HUES64 (cell line): Measurements from ENCODE around the gene HS1BP3.

ENCODE experiments used
- H3K27ac ChIP-seq: 2 replicates; pipeline ENCODE4 v1.7.0; 2013; ENCODE audit warnings: low read depth, low read length, inconsistent platforms
- H3K27me3 ChIP-seq: 2 replicates; pipeline ENCODE4 v1.6.1; 2013; ENCODE audit warnings: mild to moderate bottlenecking, low read length; ENCODE audit not compliant: insufficient read depth
- H3K36me3 ChIP-seq: 2 replicates; pipeline ENCODE4 v1.6.1; 2013; ENCODE audit warnings: mild to moderate bottlenecking, low read length; ENCODE audit not compliant: insufficient read depth
- H3K4me1 ChIP-seq: 2 replicates; pipeline ENCODE4 v1.6.1; 2013; ENCODE audit warnings: mild to moderate bottlenecking, low read length, moderate library complexity; ENCODE audit not compliant: insufficient read depth
- H3K4me3 ChIP-seq: 2 replicates; pipeline ENCODE4 v1.5.1; 2013; ENCODE audit warnings: mild to moderate bottlenecking, low read length, moderate library complexity
- H3K9ac ChIP-seq: 2 replicates; pipeline ENCODE4 v1.6.1; 2013; ENCODE audit warnings: mild to moderate bottlenecking, low read depth, low read length
- H3K9me3 ChIP-seq: 2 replicates; pipeline ENCODE4 v1.6.1; 2013; ENCODE audit warnings: low read depth, low read length; ENCODE audit not compliant: insufficient read depth
- WGBS: fragments of 150-250, 120-280 bp; methylation state at CpG from one replicate; pipeline ENCODE4 v1.1.7; 2013; ENCODE audit warnings: missing lambda C conversion rate; 5-methylcytosine and 5-hydroxymethylcytosine counted together

The HS1BP3 gene

DNA sequence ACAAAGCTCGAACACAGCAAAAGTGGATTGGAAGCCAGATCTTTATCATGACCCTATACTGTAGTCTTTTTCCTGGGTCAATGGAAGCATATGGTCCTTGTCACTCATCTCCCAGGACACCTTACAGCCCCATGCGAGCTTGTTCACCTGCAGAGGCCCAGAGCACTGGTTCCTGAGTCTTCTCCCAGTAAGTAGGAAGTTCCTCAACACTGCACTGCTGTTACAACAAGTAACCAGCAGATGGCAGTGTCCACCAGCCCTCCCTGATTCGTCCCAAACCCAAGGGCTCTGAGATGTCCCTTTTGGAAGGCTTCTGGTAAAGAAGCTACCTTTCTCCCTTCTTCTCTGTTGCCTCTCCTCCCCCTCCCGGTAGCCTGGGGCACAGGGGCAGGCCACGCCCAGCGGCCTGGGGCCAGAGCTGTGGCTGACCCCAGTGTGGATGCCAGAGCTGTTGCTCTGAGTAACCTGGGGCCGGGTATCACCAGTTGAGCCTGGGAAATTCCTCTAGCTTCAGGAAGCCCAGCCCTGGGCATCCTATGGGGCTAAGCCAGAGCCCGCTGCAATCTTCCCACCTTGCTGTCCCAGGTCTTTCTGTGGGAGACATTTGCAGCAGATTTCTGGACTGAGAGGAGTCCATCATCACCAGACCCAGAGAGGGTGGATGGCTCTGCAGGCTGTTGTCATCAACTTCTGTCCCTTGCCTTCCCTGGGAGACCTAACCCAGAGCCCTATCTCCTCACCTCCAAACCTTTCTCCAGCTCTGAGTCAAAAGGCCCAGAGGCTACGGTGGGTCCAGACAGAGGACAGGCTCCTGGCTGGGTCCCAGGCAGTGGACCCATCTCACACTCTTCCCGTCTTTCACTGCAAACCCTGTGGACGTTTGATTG lies 10.8 kb upstream of the HS1BP3 start:
- Histone ChIP-seq H3K4me3 (no peak overlapping the region), H3K9me3 (no peaks in the 10 kb centered on the region), H3K4me1 (0 out of 2 replicates have a peak, but pooled peaks cover 4% of the 10 kb centered on the region), H3K27ac (no peak overlapping the region), H3K27me3 (peaks cover 77% of the 10 kb centered on the region), H3K36me3 (no peaks in the 10 kb centered on the region), H3K9ac (no peak overlapping the region)
- WGBS: 39% methylated on average over 11 of the region's 11 CpGs

DNA sequence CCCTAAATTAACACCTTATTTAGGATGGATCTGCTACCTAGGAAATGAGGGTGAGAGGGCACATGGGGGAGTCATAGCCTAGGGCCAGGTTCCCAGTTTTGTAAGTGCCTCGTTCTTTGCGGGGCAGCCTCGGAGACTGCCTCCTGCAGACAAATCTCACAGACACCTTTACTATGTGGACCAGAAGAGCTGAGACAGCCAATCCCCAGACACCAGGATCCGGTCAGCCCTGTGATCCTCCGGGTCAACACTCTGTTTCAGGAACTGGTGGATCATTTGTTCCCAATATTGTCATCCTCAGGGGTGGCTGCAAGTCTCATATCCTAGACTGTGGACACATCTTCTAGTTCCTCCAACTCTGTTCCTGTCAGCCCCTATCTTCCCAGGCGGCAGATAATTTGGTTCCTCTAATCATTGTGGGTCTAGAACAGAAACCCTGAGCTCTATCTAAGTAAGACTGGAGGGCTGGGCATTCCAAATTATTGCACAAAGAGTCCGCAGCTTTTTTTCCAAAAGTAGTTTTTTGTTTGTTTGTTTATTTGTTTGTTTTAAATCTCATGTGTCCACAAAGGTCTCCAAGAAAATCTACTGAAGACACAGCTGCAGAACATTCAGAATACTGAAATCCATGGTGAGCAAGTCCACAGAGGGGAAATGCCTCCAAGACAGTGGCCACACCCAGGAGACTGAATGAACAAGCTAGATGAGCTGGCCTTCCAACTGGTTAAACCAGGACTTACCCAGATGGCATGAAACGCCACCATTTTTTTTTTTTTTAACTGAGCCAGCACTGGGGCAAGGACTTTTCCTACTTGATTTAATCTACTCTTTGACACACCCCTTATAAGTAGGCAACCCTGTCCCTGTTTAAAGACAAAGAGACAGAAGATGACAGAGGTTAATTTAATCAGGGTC lies 9.9 kb upstream of the HS1BP3 start:
- Histone ChIP-seq H3K9me3 (no peaks in the 10 kb centered on the region), H3K9ac (no peak overlapping the region), H3K27ac (no peak overlapping the region), H3K4me1 (0 out of 2 replicates have a peak, but pooled peaks cover 4% of the 10 kb centered on the region), H3K27me3 (peaks cover 68% of the 10 kb centered on the region), H3K36me3 (no peaks in the 10 kb centered on the region), H3K4me3 (no peak overlapping the region)
- WGBS: 67% methylated on average over 8 of the region's 8 CpGs

DNA sequence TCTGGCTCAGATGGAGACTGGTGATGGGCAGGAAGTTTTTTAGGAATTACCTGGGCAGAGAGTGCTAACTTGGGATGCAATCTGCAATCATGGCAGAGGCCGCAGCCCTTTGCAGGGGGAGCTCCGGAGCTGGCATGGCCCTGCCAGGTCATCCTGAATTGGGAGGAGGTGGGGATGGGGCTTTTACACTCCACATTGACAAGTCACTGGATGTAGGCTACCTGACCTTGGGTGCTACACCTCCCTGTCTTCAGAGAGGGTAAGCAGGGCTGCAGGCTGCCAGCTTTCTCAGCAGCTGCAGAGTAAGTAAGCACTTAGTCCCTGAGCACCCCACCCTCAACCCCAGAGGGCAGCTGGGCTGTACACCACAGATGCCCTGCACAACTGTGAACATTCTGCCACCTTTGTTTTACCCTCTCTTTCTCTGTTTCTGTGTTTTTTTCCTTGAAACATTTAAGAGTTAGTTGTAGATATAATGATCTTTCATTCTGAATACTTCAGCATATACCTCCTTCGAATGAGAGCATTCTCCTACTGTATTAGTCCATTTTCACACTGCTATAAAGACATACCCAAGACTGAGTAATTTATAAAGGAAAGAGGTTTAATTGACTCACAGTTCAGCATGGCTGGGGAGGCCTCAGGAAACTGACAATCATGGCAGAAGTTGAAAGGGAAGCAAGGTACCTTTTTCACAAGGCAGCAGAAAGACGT lies 6.8 kb upstream of the HS1BP3 start:
- Histone ChIP-seq H3K9me3 (no peaks in the 10 kb centered on the region), H3K27me3 (peaks cover 37% of the 10 kb centered on the region), H3K4me3 (no peak overlapping the region), H3K4me1 (no peaks in the 10 kb centered on the region), H3K27ac (no peak overlapping the region), H3K36me3 (no peaks in the 10 kb centered on the region), H3K9ac (no peak overlapping the region)
- 64% methylated on average over 3 of the region's 4 CpGs for WGBS

DNA sequence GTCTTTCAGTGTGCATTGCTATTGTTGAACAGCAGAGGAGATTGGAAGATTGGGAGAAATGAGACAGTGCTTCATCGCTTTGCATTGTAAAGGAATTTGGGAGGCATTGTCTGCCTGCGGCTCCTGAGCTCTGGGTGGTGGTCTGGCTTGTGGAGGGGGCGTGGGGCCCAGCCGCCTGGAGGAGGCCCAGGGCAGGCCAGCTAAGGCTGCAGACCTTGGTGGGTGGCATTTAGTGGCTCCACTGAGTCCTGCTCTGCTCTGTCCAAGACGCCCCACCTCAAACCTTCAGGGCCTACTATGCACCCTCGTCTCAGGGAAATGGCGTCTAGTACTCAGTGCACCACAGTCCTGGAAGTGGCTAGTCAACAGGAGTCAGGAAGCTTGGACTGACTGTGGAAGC lies 5.7 kb upstream of the HS1BP3 start:
- Histone ChIP-seq H3K4me1 (peaks cover 2% of the 10 kb centered on the region; the same call in 1 of the 2 replicates), H3K4me3 (no peak overlapping the region), H3K36me3 (no peaks in the 10 kb centered on the region), H3K27me3 (peaks cover 30% of the 10 kb centered on the region), H3K27ac (no peak overlapping the region), H3K9ac (no peak overlapping the region), H3K9me3 (no peaks in the 10 kb centered on the region)
- WGBS: 74% methylated on average over 7 of the region's 7 CpGs

DNA sequence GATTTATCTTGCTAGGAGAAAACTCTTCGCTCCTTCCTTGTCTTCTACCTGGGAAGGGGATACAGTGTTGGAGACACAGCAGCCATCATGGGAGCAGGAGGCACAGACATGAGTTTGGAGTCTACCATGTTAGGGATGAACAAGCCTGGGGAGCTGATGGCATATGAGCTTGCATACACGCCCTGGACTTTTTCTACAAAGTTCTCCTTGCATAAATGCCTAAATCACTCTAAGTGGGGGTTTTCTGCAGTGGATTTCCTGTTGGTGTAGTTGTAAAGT lies 3.6 kb upstream of the HS1BP3 start:
- H3K4me1 ChIP-seq: peaks cover 8% of the 10 kb centered on the region; the same call in 1 of the 2 replicates
- no peaks in the 10 kb centered on the region for H3K9me3 ChIP-seq
- peaks cover 22% of the 10 kb centered on the region for H3K27me3 ChIP-seq
- no peak overlapping the region for H3K4me3 ChIP-seq
- no peaks in the 10 kb centered on the region for H3K36me3 ChIP-seq
- H3K27ac ChIP-seq: no peak overlapping the region
- no peak overlapping the region for H3K9ac ChIP-seq
- 90% methylated on average over 2 of the region's 2 CpGs for WGBS

DNA sequence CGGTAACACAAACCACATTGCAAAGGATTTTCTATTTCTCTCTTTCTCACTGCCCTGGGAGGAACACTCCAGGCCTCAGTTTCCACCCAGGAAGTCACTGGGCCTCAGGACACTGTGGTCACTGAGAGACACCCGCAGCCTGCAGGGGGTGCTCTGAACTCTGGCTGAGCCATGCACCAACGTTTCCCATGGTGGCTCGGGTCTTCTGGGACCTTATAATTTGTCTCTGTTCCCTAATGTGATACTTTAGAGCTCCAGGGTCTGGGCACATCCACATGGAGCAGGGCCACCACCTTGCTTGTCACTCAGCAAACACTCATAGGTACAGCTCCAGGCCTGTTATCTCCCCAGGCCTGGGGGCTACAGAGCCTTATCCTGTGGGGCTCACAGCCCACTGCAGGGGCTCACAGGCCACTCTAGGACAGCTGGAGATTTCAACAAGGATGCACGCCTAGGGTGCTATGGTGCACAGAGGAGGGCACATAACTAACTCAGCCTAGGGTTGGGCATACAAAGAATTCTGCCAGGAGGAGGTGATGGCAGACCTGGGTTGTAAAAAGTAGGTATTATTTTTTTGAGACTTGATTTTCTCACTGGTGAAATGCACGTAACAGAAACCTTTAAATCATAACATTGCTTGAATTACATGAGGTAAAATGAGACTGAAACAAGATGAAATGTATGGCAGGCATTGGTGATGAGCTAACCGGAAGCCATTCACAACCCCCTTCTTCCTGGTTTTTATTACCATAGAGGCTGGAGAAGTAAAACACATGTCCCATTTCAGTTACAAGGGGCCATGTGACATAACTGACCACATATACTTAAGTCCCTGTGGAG lies 3.0 kb upstream of the HS1BP3 start:
- H3K4me3 ChIP-seq: no peak overlapping the region

DNA sequence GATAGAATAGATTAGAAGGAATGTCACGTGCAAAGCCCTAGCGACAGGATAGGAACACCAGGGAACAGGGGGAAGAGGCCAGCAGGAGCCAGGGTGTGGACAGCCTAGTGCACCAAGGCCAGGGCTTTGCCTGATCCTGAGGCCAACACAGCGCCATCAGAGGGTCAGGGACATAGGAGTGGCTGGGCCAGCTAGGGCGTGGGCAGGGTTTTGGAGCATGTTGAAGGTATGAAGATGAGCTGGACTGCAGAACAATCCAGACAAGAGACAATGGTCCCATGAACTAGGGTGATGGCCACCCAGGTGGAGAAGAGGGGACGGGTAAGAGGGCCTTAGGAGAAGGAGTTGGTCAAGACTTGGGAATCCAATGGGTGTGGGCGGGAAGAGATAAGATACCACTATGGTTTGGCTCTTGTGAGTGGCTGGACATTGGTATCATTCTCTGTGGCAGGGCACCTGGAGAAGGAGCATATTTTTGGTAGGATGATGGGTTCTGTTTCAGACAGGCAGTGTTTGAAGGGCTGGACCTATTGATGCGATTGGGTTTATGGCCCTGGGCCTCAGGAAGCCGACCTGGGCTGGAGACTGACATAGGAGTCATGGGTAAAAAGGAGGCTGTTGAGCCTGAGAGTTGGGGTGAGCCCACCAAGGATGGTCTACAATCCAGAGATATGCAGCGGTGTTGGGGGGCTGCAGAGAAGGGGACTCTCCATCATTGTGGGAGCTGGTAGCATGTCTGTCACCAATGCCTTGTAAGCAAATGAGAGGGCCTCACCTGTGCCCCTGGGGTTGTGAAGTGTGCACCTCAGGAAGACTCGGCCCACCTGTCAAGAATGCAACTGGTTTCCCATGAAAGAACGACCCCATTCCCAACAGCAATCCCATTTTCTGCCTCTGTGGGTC lies 2.0 kb upstream of the HS1BP3 start:
- 93% methylated on average over 11 of the region's 11 CpGs for WGBS

More for the DNA sequence above, 3.0 kb upstream of the HS1BP3 start:
- peaks cover 16% of the 10 kb centered on the region for H3K27me3 ChIP-seq
- H3K27ac ChIP-seq: no peak overlapping the region
- no peaks in the 10 kb centered on the region for H3K36me3 ChIP-seq
- no peak overlapping the region for H3K9ac ChIP-seq
- WGBS: 86% methylated on average over 7 of the region's 7 CpGs
- peaks cover 8% of the 10 kb centered on the region; the same call in 1 of the 2 replicates for H3K4me1 ChIP-seq
- no peaks in the 10 kb centered on the region for H3K9me3 ChIP-seq

DNA sequence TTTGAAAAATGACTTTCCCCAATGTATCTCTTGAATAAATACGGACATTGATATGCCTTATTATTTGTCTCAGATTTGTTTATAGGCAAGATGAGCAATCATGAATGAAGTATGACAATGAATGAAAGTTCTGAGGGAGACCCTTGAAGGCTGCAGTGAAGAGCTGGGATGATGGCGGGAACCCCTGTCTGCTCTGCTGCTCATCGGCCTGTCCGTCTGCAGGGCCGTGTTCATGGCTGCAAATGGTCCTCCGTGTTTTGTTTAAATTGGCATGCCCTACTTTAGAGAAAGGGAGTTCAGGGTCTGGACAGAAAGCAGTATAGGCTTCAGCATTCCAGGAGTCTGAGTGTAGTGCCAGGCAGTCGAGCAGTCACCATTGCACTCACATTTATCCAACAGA lies 1.2 kb upstream of the HS1BP3 start:
- Histone ChIP-seq H3K4me3 (no peak overlapping the region), H3K27ac (no peak overlapping the region), H3K9ac (no peak overlapping the region), H3K9me3 (no peaks in the 10 kb centered on the region), H3K4me1 (peaks cover 8% of the 10 kb centered on the region; the same call in 1 of the 2 replicates), H3K36me3 (no peaks in the 10 kb centered on the region), H3K27me3 (peaks cover 12% of the 10 kb centered on the region)
- WGBS: 95% methylated on average over 7 of the region's 7 CpGs

More for the DNA sequence above, 2.0 kb upstream of the HS1BP3 start:
- H3K4me3 ChIP-seq: no peak overlapping the region
- no peak overlapping the region for H3K9ac ChIP-seq
- H3K27me3 ChIP-seq: peaks cover 15% of the 10 kb centered on the region
- peaks cover 8% of the 10 kb centered on the region; the same call in 1 of the 2 replicates for H3K4me1 ChIP-seq
- H3K27ac ChIP-seq: no peak overlapping the region
- no peaks in the 10 kb centered on the region for H3K9me3 ChIP-seq
- H3K36me3 ChIP-seq: no peaks in the 10 kb centered on the region

DNA sequence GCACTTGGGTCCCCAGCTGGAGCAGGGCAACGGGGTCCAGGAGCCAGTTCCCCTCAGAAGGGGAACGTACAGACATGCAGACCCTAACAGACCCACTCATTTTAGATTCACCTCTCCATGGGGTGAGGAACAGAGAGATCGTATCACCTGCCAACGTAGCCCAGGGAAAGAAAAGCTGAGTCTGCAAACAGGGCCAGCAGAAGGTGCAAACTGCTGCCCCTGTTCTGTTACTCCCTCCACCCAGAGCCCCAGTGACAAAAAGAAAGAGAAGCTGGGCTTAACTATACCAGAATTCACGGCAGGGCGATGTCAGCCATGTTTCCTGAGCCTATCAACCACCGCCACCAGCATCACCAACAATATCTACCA lies 817 bp upstream of the HS1BP3 start:
- H3K9ac ChIP-seq: peak overlapping the region; percentile 77
- no peaks in the 10 kb centered on the region for H3K9me3 ChIP-seq
- H3K27ac ChIP-seq: no peak overlapping the region; the same call in 1 of the 2 replicates
- no peaks in the 10 kb centered on the region for H3K36me3 ChIP-seq
- 69% methylated on average over 7 of the region's 7 CpGs for WGBS
- H3K4me3 ChIP-seq: peak overlapping the region; percentile 81
- H3K4me1 ChIP-seq: peaks cover 8% of the 10 kb centered on the region; the same call in 1 of the 2 replicates
- H3K27me3 ChIP-seq: peaks cover 12% of the 10 kb centered on the region
